HG03558 (cell line): ENCODE results near the gene DZANK1.
"Not testable (repeated sequence)": the region's sequence is repeated elsewhere in the genome, so short reads cannot be mapped to it uniquely, and the experiment has no call there.

Experiments used
- ATAC-seq: cut with Tn5 transposase; IDR thresholded peaks from one replicate; pipeline ENCODE4 v1.9.1; 2021; ENCODE audit warnings: moderate number of reproducible peaks; ENCODE audit not compliant: unreplicated experiment; ENCODE audit errors: extremely low read depth

Gene DZANK1

GRCh38 chr20:18443886-18444285 lies 22.9 kb downstream of the DZANK1 start:
- no peak for ATAC-seq

- ATAC-seq, result no peak
Measured at GRCh38 chr20:18440403-18440802, 26.4 kb downstream of the DZANK1 start.

GRCh38 chr20:18436847-18437246 lies 30.0 kb downstream of the DZANK1 start:
- no peak for ATAC-seq

- ATAC-seq, result no peak
Measured at GRCh38 chr20:18431206-18431605, 35.6 kb downstream of the DZANK1 start.

GRCh38 chr20:18430172-18430826 lies 36.5 kb downstream of the DZANK1 start:
- ATAC-seq, result no peak

- ATAC-seq, result no peak
Measured at GRCh38 chr20:18428490-18429173, 38.2 kb downstream of the DZANK1 start.

- no peak for ATAC-seq
Measured at GRCh38 chr20:18427214-18427613, 39.6 kb downstream of the DZANK1 start.

GRCh38 chr20:18421608-18422007 lies 45.2 kb downstream of the DZANK1 start:
- ATAC-seq, result no peak

GRCh38 chr20:18416486-18416885 lies 50.3 kb downstream of the DZANK1 start:
- no peak for ATAC-seq

GRCh38 chr20:18414140-18414539 lies 52.7 kb downstream of the DZANK1 start:
- ATAC-seq, result no peak

GRCh38 chr20:18412221-18412901 lies 54.5 kb downstream of the DZANK1 start:
- ATAC-seq, result no peak

- ATAC-seq, result no peak
Measured at GRCh38 chr20:18405826-18406225, 61.0 kb downstream of the DZANK1 start.

- ATAC-seq, result no peak
Measured at GRCh38 chr20:18404172-18404571, 62.7 kb downstream of the DZANK1 start.

- no peak for ATAC-seq
Measured at GRCh38 chr20:18403269-18403668, 63.6 kb downstream of the DZANK1 start.

GRCh38 chr20:18401305-18401704 lies 65.5 kb downstream of the DZANK1 start:
- no peak for ATAC-seq

GRCh38 chr20:18400460-18400859 lies 66.4 kb downstream of the DZANK1 start:
- ATAC-seq, result no peak

- ATAC-seq, result not testable (repeated sequence)
Measured at GRCh38 chr20:18398713-18399112, 68.1 kb downstream of the DZANK1 start.

GRCh38 chr20:18397030-18397429 lies 69.8 kb downstream of the DZANK1 start:
- no peak for ATAC-seq

- no peak for ATAC-seq
Measured at GRCh38 chr20:18395544-18395943, 71.3 kb downstream of the DZANK1 start.

- no peak for ATAC-seq
Measured at GRCh38 chr20:18394363-18394762, 72.5 kb downstream of the DZANK1 start.

- ATAC-seq, result no peak
Measured at GRCh38 chr20:18391686-18392085, 75.1 kb downstream of the DZANK1 start.
